Liver (tissue), 9 donors: ENCODE results near the gene OPN1SW. TPM values are rescaled to one million over a fixed set of nuclear protein-coding genes. Genes with fewer than 3 reads are reported as not detected.

Source experiments
- DNase-seq: peaks from one replicate; pipeline ENCODE4 v3.0.0-alpha.2; 2017; ENCODE audit warnings: low spot score
- H3K27ac ChIP-seq, 2 donors: one replicate each; pipeline ENCODE4 v1.7.0; 2013; ENCODE audit warnings: inconsistent platforms in 2 of 2, low read length in 2 of 2, control low read depth in 1 of 2, low read depth in 1 of 2, mild to moderate bottlenecking in 1 of 2
- H3K27me3 ChIP-seq, 4 donors: one replicate each; pipeline versions ENCODE4 v1.6.1 to v1.7.0; 2013; ENCODE audit warnings: low read length in 3 of 4, inconsistent platforms in 1 of 4, mild to moderate bottlenecking in 1 of 4, moderate library complexity in 1 of 4; ENCODE audit not compliant: control insufficient read depth in 4 of 4, insufficient read depth in 4 of 4
- H3K36me3 ChIP-seq, 4 donors: one replicate each; pipeline versions ENCODE4 v1.6.1 to v1.7.0; 2013; ENCODE audit warnings: low read length in 3 of 4, mild to moderate bottlenecking in 3 of 4, low read depth in 1 of 4, moderate library complexity in 1 of 4; ENCODE audit not compliant: control insufficient read depth in 4 of 4, insufficient read depth in 3 of 4
- H3K4me1 ChIP-seq, 4 donors: one replicate each; pipeline versions ENCODE4 v1.6.1 to v1.7.0; 2013; ENCODE audit warnings: low read length in 3 of 4, mild to moderate bottlenecking in 3 of 4, moderate library complexity in 1 of 4; ENCODE audit not compliant: control insufficient read depth in 4 of 4, insufficient read depth in 4 of 4
- H3K4me3 ChIP-seq, 3 donors: one replicate each; pipeline versions ENCODE4 v1.6.1 to v1.7.0; 2013; ENCODE audit warnings: low read length in 3 of 3, control low read depth in 1 of 3, low read depth in 1 of 3, mild to moderate bottlenecking in 1 of 3
- H3K9ac ChIP-seq, 2 donors: one replicate each; pipeline ENCODE4 v1.7.0; 2013; ENCODE audit warnings: low read length in 2 of 2, mild to moderate bottlenecking in 2 of 2, moderate library complexity in 2 of 2, control low read depth in 1 of 2, low read depth in 1 of 2
- H3K9me3 ChIP-seq, 4 donors: one replicate each; pipeline versions ENCODE4 v1.6.1 to v1.7.0; 2013; ENCODE audit warnings: low read length in 3 of 4; ENCODE audit not compliant: control insufficient read depth in 4 of 4
- ATF3 ChIP-seq: IDR thresholded peaks from 2 replicates; pipeline ENCODE4 v1.6.1; 2016; ENCODE audit warnings: antibody characterized with exemption
- EGR1 ChIP-seq, 2 donors: IDR thresholded peaks; 2 replicates each; pipeline ENCODE4 v1.6.1; 2016 to 2018; ENCODE audit warnings: antibody characterized with exemption in 2 of 2, low read depth in 2 of 2
- FOXA1 ChIP-seq: IDR thresholded peaks from 2 replicates; pipeline ENCODE4 v1.6.1; 2016; ENCODE audit warnings: antibody characterized with exemption
- HNF4A ChIP-seq, 2 donors: conservative IDR thresholded peaks; 2 replicates each; pipeline ENCODE4 v1.6.1; 2016; ENCODE audit warnings: antibody characterized with exemption in 2 of 2, mild to moderate bottlenecking in 2 of 2
- HNF4G ChIP-seq: IDR thresholded peaks from 2 replicates; pipeline ENCODE4 v1.6.1; 2016; ENCODE audit warnings: antibody characterized with exemption
- MAX ChIP-seq: IDR thresholded peaks from 2 replicates; pipeline ENCODE4 v1.6.1; 2016; ENCODE audit warnings: antibody characterized with exemption
- NR2F2 ChIP-seq: IDR thresholded peaks from 2 replicates; pipeline ENCODE4 v1.6.1; 2016; ENCODE audit warnings: antibody characterized with exemption
- RAD21 ChIP-seq, 2 donors: IDR thresholded peaks; 2 replicates each; pipeline ENCODE4 v1.6.1; 2016; ENCODE audit warnings: antibody characterized with exemption in 2 of 2, mild to moderate bottlenecking in 2 of 2
- RXRA ChIP-seq, 2 donors: IDR thresholded peaks; 2 replicates each; pipeline ENCODE4 v1.6.1; 2017 to 2018; ENCODE audit warnings: antibody characterized with exemption in 2 of 2, mild to moderate bottlenecking in 1 of 2
- SP1 ChIP-seq: IDR thresholded peaks from 2 replicates; pipeline ENCODE4 v1.6.1; 2018; ENCODE audit warnings: antibody characterized with exemption, mild to moderate bottlenecking
- TAF1 ChIP-seq: conservative IDR thresholded peaks from 2 replicates; pipeline ENCODE4 v1.6.1; 2016; ENCODE audit warnings: antibody characterized with exemption, mild to moderate bottlenecking
- YY1 ChIP-seq: IDR thresholded peaks from 2 replicates; pipeline ENCODE4 v1.6.1; 2016; ENCODE audit warnings: antibody characterized with exemption, mild to moderate bottlenecking
- ZBTB33 ChIP-seq: IDR thresholded peaks from 2 replicates; pipeline ENCODE4 v1.6.1; 2016; ENCODE audit warnings: antibody characterized with exemption
- WGBS: extraction: QIAGEN DNeasy Blood & Tissue Kit; methylation state at CpG from one replicate; pipeline ENCODE4 v1.1.7; 2013; 5-methylcytosine and 5-hydroxymethylcytosine counted together
- polyA plus RNA-seq, 2 donors: library from polyadenylated mRNA; stranded (reverse) in 1 of 2; unstranded in 1 of 2; fragments of 200-250 nt in 1 of 2; fragments of >200 nt in 1 of 2; fragmentation: Nextera tagmentation in 1 of 2; extraction: Ambion mirVana in 1 of 2; gene quantifications; one replicate each; pipeline versions ENCODE4 v1.2.1 to v1.2.3, GENCODE V29; 2013 to 2015
- total RNA-seq, 2 donors: library from RNA; depleted of rRNA; stranded (reverse); fragments of >200 nt; gene quantifications; one replicate each; pipeline ENCODE4 v1.2.3, GENCODE V29; 2014
- donor health status: healthy.
- donor health status: healthy.
- donor health status: healthy.
- donor health status: healthy.
- donor health status: healthy.

OPN1SW gene
- total and polyA plus RNA-seq, 4 donors: 0.29 TPM; not detected in 3

GRCh38 chr7:128794436-128794835, 18.8 kb upstream of the OPN1SW start:
- 94% methylated on average over 8 of the region's 8 CpGs for whole genome bisulfite sequencing
- Histone ChIP-seq H3K9ac (no peak overlapping the region), H3K36me3 (no peaks in the 10 kb centered on the region), H3K4me1 (peaks cover 2 to 12% (median 6%) of the 10 kb centered on the region in 4 donors), H3K4me3 (no peak overlapping the region), H3K9me3 (no peaks in the 10 kb centered on the region), H3K27me3 (no peaks in the 10 kb centered on the region), H3K27ac (no peak overlapping the region)
- no peak for DNase-seq
- TF ChIP-seq ZBTB33 (no peak), ATF3 (no peak), MAX (no peak), HNF4A (conservative IDR thresholded peaks at IDR 0.05) (no peak), HNF4G (no peak)

GRCh38 chr7:128794020-128794419, 18.4 kb upstream of the OPN1SW start:
- Histone ChIP-seq H3K9ac (no peak overlapping the region), H3K9me3 (no peaks in the 10 kb centered on the region), H3K36me3 (no peaks in the 10 kb centered on the region), H3K4me1 (peaks cover 2 to 12% (median 6%) of the 10 kb centered on the region in 4 donors), H3K4me3 (no peak overlapping the region), H3K27ac (no peak overlapping the region), H3K27me3 (no peaks in the 10 kb centered on the region)
- TF ChIP-seq RAD21 (IDR thresholded peaks at IDR 0.05): peak in 1 of 2 donors; percentile 7
- no peak for TF ChIP-seq TAF1
- 72% methylated on average over 3 of the region's 3 CpGs for WGBS
- DNase-seq: no peak

- Histone ChIP-seq H3K4me3 (no peak overlapping the region), H3K9me3 (no peaks in the 10 kb centered on the region), H3K27me3 (no peaks in the 10 kb centered on the region), H3K27ac (no peak overlapping the region), H3K4me1 (peaks cover 2 to 12% (median 6%) of the 10 kb centered on the region in 4 donors), H3K36me3 (no peaks in the 10 kb centered on the region), H3K9ac (no peak overlapping the region)
- DNase-seq: no peak
- 97% methylated on average over 5 of the region's 5 CpGs for WGBS
- TF ChIP-seq RXRA (IDR thresholded peaks at IDR 0.05) (no peak), MAX (no peak)
Measured at GRCh38 chr7:128793181-128793547, 17.6 kb upstream of the OPN1SW start.

- H3K36me3 ChIP-seq: no peaks in the 10 kb centered on the region
- H3K4me3 ChIP-seq: no peak overlapping the region
- H3K9ac ChIP-seq: no peak overlapping the region
- DNase-seq: no peak
- WGBS: 72% methylated on average over 10 of the region's 10 CpGs
- H3K4me1 ChIP-seq: peaks cover 2 to 12% (median 6%) of the 10 kb centered on the region in 4 donors
- no peaks in the 10 kb centered on the region for H3K9me3 ChIP-seq
- no peaks in the 10 kb centered on the region for H3K27me3 ChIP-seq
- TF ChIP-seq FOXA1 (no peak), SP1 (no peak), NR2F2 (no peak), YY1 (no peak), EGR1 (IDR thresholded peaks at IDR 0.05; ENCODE audit: low read depth in 2 of 2) (no peak), TAF1 (no peak), MAX (no peak), RAD21 (IDR thresholded peaks at IDR 0.05) (no peak), HNF4A (conservative IDR thresholded peaks at IDR 0.05) (no peak)
- no peak overlapping the region for H3K27ac ChIP-seq
Measured at GRCh38 chr7:128792471-128793180, 17.0 kb upstream of the OPN1SW start.
